Stimulated activated CD4-positive, alpha-beta T cell treated with anti-CD3 and anti-CD28 coated beads, TNF-alpha, amount 100 ng/mL, for 24 hours (primary cell): ENCODE measurements around the gene ATG16L2.
"Not testable (repeated sequence)": the region's sequence is repeated elsewhere in the genome, so short reads cannot be mapped to it uniquely, and the experiment has no call there.

Experiments
- DNase-seq, 3 experiments: peaks; one replicate each; pipeline ENCODE4 v3.0.0-alpha.2; 2020; ENCODE audit warnings: low read depth in 3 of 3

Gene ATG16L2

DNA sequence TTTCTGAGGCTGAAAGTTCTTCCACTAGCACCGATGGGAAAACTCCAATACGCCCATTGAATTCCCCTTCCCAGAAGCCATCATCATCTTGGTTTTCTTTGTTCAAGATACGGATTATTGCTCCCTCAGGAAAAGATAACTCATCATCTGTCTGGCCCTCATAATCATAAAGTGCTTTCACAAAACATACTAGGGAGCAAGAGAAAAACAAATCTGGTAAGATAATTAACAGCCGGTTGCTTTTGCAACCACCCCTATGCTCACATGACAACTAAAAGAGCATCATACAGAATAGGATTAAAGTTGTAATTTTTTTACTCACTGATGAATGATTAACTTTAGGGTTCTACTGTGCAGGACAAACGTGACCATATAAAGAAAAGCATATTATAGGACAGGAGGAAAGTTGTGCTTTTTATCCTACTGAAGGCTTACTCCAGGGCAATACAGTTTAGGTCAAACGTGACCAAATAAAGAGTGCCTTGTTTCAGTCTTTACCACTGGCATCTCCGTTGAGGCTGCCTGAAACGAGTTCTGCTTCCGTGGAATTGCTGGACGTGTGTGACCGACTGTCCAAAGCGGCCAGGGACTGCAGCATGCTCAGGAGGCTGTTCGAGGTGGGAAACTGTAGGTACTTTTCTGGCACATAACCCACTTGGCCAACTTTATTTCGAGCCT lies 28.6 kb downstream of the ATG16L2 start:
- no peak for DNase-seq

GRCh38 chr11:72844356-72844755 lies 30.1 kb downstream of the ATG16L2 start:
- DNase-seq: no peak

DNA sequence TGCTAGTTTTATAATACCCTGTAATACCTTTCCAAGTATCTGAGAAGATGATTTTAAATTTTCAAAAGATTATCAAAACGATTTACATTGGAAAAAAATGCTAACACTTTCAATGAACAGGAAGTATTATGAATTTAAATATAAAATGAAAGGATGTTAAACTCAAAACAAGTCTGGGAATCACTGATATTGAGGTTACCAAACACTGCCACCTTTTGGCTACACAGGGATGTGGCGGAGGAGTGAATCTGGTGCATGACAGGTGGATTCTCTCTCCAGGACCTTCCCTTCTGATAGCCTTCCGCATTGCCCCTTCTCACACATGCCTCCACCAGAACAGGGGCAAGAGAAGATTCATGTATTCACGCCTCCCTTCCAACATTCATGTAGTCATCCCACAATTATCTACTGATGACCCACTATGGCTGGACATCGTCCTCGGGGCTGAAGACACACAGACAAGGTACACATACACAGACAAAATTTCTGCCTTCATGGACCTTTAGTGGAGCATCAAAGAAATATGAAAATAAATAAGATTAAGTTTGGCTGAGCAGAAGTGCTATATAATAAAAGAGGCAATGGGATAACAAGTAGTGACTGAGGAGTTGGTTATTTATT lies 34.7 kb downstream of the ATG16L2 start:
- DNase-seq: peak in 1 of 3 experiments; percentile 21

DNA sequence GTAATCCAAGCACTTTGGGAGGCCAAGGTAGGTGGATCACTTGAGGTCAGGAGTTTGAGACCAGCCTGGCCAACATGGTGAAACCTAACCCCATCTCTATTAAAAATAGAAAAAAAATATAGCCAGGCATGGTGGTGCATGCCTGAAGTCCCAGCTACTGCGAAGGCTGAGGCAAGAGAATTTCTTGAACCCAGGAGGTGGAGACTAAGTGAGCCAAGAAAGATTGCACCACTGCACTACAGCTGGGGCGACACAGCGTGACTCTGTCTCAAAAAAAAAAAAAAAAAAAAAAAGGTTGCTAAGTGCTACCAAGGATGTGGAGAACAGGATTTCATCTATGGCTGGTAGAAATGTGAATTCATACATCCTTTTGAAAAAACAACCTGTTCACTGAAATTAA lies 36.6 kb downstream of the ATG16L2 start:
- DNase-seq: no peak

GRCh38 chr11:72851726-72852125 lies 37.5 kb downstream of the ATG16L2 start:
- no peak for DNase-seq

GRCh38 chr11:72856065-72856464 lies 41.9 kb downstream of the ATG16L2 start:
- DNase-seq: no peak

DNA sequence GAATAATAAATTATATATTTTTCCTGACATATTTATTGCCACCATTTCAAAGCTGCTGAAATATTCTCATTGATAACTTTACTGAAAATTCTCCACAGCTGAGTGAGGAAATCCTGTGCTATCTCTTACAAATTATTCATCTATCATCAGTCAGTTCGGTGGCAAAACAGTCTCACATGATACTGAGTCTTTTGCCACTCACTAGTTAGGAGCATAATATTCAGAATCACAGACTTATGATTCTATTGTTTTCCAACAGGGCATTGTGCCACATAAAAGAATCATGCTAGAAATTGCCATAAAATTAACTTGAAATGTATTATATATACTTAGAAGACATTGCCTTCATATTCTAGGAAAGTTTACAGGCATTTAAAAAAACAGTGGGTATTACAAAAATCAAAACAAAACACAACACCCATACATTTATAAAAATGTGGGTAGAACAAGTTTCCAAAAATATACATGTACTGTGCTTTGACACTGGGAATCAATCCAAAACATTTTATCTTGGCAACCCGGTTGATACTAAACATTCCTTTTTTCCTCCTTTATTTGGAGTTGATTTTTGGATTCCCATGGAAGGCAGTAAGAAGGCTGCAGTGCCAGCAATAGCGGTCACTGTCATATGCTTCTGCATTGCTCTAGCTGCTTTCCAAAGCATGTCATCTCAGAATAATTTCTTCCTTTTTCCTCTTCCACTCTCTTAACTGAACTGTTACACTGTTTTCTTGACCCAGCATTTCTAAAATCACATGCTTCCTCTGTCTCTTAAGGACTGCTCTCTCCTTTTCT lies 42.5 kb downstream of the ATG16L2 start:
- no peak for DNase-seq

GRCh38 chr11:72858267-72858666 lies 44.1 kb downstream of the ATG16L2 start:
- not testable (repeated sequence) for DNase-seq

DNA sequence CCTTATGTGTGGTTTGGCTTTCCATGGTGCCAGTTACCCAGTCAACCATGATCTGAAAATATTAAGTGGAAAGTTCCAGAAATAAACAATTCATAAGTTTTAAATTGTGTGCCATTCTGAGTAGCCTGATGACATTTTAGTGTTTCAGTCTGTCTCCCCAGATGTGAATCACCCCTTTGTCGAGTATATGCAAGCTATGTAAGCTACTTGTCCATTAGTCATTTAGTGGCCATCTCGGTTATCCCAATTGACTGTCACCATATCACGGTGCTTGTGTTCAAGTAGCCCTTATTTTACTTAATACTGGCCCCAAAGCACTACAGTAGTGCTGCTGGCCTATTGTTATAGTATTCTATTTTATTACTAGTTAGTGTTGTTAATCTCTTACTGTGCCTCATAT lies 44.9 kb downstream of the ATG16L2 start:
- DNase-seq: no peak

- DNase-seq: no peak
These were observed 45.8 kb downstream of the ATG16L2 start for GRCh38 chr11:72860010-72860409.

DNA sequence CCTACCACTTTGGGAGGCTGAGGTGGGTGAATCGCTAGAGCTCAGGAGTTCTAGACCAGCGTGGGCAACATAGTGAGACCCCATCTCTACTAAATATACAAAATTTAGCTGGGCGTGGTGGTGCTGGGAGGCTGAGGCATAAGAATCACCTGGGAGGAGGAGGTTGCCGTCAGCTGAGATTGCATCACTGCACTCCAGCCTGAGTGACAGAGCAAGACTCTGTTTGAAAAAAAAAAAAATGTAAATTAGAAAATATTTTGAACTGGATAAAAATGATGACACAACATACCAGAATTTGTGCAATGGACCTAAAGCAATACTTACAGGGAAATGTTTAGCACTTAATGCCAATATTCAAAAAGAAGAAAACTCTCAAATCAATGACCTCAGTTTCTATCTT lies 46.4 kb downstream of the ATG16L2 start:
- DNase-seq: no peak

GRCh38 chr11:72863091-72863490 lies 48.9 kb downstream of the ATG16L2 start:
- DNase-seq: no peak

DNA sequence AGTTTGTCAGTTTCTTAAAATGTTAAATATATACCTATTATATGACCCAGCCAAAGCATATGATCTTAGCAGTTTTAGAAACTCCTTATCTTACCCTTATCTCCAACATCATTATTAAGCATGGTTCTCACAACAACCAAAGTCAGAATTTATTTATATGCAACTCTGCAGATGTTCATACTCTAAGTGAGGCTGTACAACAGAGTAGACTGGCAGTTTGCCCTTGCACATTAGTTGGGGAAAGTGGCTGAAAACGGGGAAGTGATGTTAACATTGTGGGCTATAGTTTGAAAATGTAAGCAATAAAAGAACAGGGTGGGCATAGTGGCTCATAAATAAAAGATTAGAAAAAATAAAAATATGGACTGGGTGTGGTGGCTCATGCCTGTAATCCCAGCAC lies 49.7 kb downstream of the ATG16L2 start:
- DNase-seq: no peak

- no peak for DNase-seq
These were observed 50.8 kb downstream of the ATG16L2 start for GRCh38 chr11:72864702-72865655.

DNA sequence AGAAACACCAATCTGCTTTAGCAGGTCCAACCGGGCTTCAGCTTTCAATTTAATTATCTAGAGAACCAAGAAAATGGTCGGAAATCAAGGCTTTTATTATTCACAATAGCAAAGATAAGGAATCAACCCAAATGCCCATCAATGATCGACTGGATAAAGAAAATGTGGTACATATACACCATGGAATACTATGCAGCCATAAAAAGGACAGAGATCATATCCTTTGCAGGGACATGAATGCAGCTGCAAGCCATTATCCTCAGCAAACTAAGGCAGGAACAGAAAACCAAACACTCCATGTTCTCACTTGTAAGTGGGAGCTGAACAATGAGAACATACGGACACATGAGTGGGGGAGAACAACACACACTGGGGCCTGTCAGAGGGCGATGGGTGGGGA lies 53.8 kb downstream of the ATG16L2 start:
- no peak for DNase-seq

DNA sequence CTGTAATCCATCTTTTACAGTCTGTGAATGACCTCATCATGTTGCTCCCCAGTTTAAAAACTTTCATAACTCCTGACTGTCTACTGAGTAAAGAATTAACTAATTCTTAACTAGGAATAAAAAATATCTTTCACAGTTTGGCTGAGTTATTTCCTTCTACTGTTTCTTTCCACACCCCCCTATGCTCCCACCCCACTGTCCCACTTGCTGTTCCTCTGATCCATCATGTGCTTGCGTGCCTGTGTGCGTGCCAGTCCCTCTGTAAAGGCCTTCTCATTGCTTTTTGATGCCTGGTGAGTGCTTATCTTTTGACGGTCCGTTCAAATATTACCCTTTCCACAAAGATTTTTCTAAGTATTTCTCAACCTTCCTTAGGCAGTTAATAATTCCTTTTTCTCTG lies 55.6 kb downstream of the ATG16L2 start:
- DNase-seq: no peak

DNA sequence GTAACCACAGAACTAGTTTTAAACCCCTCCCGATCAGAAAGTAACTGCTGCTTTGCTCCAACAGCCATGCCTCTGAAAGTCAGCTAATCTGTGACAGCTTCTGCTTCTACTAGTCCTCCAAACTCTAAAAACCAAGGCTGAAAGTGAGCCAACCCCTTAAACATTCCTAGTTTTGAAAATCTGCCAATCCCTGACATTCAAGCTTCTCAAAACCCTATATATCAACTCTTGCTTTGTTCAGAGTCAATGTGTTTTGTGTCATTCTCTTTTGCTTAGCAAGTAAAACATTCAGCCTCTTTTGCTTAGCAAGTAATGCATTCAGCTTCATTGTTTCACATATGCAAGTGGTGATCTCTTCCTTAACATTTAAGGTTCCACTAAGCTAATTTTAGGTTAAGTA lies 56.9 kb downstream of the ATG16L2 start:
- DNase-seq: no peak

DNA sequence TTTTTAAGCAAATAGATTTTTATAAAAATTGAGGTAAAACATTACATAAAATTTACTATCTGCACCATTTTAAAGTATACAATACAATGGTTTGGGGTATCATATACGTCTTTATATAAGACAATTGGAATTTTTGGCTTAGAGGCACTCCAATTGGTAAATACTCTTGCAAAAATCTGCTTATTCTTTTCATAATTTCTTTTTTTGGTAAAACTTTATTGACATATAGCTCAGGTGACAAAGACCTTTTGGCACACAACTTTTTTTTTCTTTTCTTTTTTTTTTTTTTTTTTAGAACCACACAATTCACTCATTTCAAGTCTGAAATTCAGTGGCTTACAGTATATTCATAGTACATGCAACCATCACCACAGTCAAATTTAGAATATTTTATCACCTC lies 57.8 kb downstream of the ATG16L2 start:
- DNase-seq: no peak

GRCh38 chr11:72875736-72876135 lies 61.5 kb downstream of the ATG16L2 start:
- no peak for DNase-seq

GRCh38 chr11:72876147-72876546 lies 61.9 kb downstream of the ATG16L2 start:
- DNase-seq: no peak
